HepG2 (cell line): ENCODE data around the gene TPRN. TPM values are rescaled to one million over a fixed set of nuclear protein-coding genes. Genes with fewer than 3 reads are reported as not detected.

Experiments
- REL ChIP-seq: sonication (generic); formaldehyde crosslinking; conservative IDR thresholded peaks from 2 replicates; pipeline ENCODE4 v1.8.0; 2022; ENCODE audit warnings: mild to moderate bottlenecking, missing genetic modification reagents, moderate library complexity
- SRSF1 ChIP-seq: fragments of 200-400 bp; formaldehyde crosslinking; optimal IDR thresholded peaks from 2 replicates; pipeline ENCODE3; 2017; ENCODE audit warnings: mild to moderate bottlenecking, low read depth, low read length, moderate library complexity
- STAG1 ChIP-seq: sonication (generic); formaldehyde crosslinking; IDR thresholded peaks from 2 replicates; pipeline ENCODE4 v1.4.0; 2020; ENCODE audit warnings: missing genetic modification reagents
- ZNF225 ChIP-seq: sonication (generic); formaldehyde crosslinking; IDR thresholded peaks from 2 replicates; pipeline ENCODE4 v1.4.0; 2020; ENCODE audit warnings: mild to moderate bottlenecking, missing genetic modification reagents
- ZNF251 ChIP-seq: sonication (generic); formaldehyde crosslinking; IDR thresholded peaks from 2 replicates; pipeline ENCODE4 v1.9.0; 2021; ENCODE audit warnings: mild to moderate bottlenecking, missing genetic modification reagents
- ZNF577 ChIP-seq: sonication (generic); formaldehyde crosslinking; IDR thresholded peaks from 2 replicates; pipeline ENCODE4 v1.4.0; 2020; ENCODE audit warnings: mild to moderate bottlenecking, low read depth, missing genetic modification reagents, borderline replicate concordance
- ZNF780A ChIP-seq: sonication (generic); formaldehyde crosslinking; IDR thresholded peaks from 2 replicates; pipeline ENCODE4 v1.8.0; 2022; ENCODE audit warnings: mild to moderate bottlenecking, missing genetic modification reagents, moderate library complexity
- polyA plus RNA-seq, 8 experiments: library from polyadenylated mRNA; depleted of rRNA in 3 of 8; stranded (reverse) in 7 of 8; unstranded in 1 of 8; fragments of >200 nt; fragmentation: Illumina TruSeq in 4 of 8; extraction: Trizol in 4 of 8; gene quantifications; 2 replicates each; pipeline versions ENCODE4 v1.2.1 to v1.2.3, GENCODE V29; 2011 to 2016; ENCODE audit warnings: low read depth in 4 of 8, missing spikeins in 1 of 8, mixed read lengths in 1 of 8; ENCODE audit not compliant: insufficient read depth in 1 of 8
- total RNA-seq, 5 experiments: library from RNA; depleted of rRNA; stranded (reverse); fragments of >200 nt; fragmentation: Illumina TruSeq; extraction: Trizol; gene quantifications; 2 replicates each; pipeline ENCODE4 v1.2.3, GENCODE V29; 2016; ENCODE audit warnings: low read depth in 1 of 5
- TF ChIP-seq, protein P1 (sequence below): sonication (generic); formaldehyde crosslinking; conservative IDR thresholded peaks from 2 replicates; pipeline ENCODE4 v1.4.0; 2020; ENCODE audit warnings: mild to moderate bottlenecking, missing genetic modification reagents, moderate library complexity
- TF ChIP-seq, protein P2 (sequence below), 2 experiments: IDR thresholded peaks; 2 replicates each; pipeline ENCODE4 v1.6.1; 2011 to 2012; ENCODE audit warnings: low read length in 2 of 2, borderline replicate concordance in 1 of 2, low read depth in 1 of 2, mild to moderate bottlenecking in 1 of 2, moderate library complexity in 1 of 2
- TF ChIP-seq, protein P3 (sequence below): sonication (generic); formaldehyde crosslinking; IDR thresholded peaks from 2 replicates; pipeline ENCODE4 v1.5.0; 2020; ENCODE audit warnings: mild to moderate bottlenecking, low read depth, missing genetic modification reagents, borderline replicate concordance
- TF ChIP-seq, protein P4 (sequence below), 2 experiments: sonication (generic) in 1 of 2; formaldehyde crosslinking in 1 of 2; IDR thresholded peaks; 2 replicates each; pipeline versions ENCODE4 v1.5.1 to v1.6.1; 2011 to 2020; ENCODE audit warnings: borderline replicate concordance in 1 of 2, low read depth in 1 of 2, low read length in 1 of 2, mild to moderate bottlenecking in 1 of 2, missing genetic modification reagents in 1 of 2, moderate library complexity in 1 of 2
- TF ChIP-seq, protein P5 (sequence below): sonication (generic); formaldehyde crosslinking; IDR thresholded peaks from 2 replicates; pipeline ENCODE4 v1.8.1; 2023; ENCODE audit warnings: mild to moderate bottlenecking, missing genetic modification reagents
- TF ChIP-seq, protein P6 (sequence below): sonication (generic); formaldehyde crosslinking; IDR thresholded peaks from 2 replicates; pipeline ENCODE4 v1.4.0; 2020; ENCODE audit warnings: missing genetic modification reagents

TPRN gene
- total and polyA plus RNA-seq, 2 of the 13 experiments (the other 11 are each of a cell fraction or from before 2014, with no cell fraction given) = 10.1 to 19.2 TPM

DNA sequence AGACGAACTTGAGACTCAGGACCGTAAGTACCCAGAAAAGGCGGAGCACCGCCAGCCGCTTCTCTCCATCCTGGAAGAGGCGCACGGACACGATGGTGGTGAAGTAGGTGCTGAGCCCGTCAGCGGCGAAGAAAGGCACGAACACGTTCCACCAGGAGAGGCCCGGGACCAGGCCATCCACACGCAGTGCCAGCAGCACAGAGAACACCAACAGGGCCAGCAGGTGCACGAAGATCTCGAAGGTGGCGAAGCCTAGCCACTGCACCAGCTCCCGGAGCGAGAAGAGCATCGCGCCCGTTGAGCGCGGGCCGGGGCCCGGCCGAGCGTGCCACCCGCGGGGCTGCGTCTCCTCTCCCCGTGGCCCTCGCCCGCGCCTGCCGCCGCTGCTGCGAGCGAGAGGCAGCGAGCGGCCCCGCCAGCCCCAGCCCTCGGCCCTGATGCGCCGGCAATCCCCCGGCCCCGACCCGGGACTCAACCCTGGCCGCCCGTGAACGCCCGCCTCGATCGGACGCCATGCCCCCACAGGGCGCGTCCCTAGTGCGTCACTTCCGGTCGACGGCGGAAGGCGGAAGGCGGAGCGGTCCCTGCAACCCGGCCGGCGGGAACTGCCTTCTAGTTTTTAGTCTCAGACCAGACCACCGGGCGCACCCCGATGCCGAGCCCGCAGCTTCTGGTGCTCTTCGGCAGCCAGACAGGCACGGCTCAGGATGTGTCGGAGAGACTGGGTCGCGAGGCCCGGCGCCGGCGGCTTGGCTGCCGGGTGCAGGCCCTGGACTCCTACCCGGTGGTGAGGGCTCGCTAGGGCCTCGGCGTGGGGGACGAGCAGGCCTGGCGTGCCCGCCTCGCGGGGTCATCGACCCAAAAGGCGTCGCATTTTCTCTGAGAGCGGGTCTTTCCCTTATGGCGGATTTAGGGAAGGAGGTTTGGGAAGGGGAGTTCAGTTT lies 4.9 kb upstream of the TPRN start, which contains the start of the genes NDOR1 and TMEM203 (continued):
- TF ChIP-seq, protein P1, sequence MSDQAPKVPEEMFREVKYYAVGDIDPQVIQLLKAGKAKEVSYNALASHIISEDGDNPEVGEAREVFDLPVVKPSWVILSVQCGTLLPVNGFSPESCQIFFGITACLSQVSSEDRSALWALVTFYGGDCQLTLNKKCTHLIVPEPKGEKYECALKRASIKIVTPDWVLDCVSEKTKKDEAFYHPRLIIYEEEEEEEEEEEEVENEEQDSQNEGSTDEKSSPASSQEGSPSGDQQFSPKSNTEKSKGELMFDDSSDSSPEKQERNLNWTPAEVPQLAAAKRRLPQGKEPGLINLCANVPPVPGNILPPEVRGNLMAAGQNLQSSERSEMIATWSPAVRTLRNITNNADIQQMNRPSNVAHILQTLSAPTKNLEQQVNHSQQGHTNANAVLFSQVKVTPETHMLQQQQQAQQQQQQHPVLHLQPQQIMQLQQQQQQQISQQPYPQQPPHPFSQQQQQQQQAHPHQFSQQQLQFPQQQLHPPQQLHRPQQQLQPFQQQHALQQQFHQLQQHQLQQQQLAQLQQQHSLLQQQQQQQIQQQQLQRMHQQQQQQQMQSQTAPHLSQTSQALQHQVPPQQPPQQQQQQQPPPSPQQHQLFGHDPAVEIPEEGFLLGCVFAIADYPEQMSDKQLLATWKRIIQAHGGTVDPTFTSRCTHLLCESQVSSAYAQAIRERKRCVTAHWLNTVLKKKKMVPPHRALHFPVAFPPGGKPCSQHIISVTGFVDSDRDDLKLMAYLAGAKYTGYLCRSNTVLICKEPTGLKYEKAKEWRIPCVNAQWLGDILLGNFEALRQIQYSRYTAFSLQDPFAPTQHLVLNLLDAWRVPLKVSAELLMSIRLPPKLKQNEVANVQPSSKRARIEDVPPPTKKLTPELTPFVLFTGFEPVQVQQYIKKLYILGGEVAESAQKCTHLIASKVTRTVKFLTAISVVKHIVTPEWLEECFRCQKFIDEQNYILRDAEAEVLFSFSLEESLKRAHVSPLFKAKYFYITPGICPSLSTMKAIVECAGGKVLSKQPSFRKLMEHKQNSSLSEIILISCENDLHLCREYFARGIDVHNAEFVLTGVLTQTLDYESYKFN (CRISPR knock-in tag) = 0 out of 2 replicates have a peak, but pooled peaks have one; percentile 7
- no peak for TF ChIP-seq ZNF251 (CRISPR knock-in tag)
- TF ChIP-seq ZNF780A (CRISPR knock-in tag) = no peak; the same call in 1 of the 2 replicates
- TF ChIP-seq, protein P2, sequence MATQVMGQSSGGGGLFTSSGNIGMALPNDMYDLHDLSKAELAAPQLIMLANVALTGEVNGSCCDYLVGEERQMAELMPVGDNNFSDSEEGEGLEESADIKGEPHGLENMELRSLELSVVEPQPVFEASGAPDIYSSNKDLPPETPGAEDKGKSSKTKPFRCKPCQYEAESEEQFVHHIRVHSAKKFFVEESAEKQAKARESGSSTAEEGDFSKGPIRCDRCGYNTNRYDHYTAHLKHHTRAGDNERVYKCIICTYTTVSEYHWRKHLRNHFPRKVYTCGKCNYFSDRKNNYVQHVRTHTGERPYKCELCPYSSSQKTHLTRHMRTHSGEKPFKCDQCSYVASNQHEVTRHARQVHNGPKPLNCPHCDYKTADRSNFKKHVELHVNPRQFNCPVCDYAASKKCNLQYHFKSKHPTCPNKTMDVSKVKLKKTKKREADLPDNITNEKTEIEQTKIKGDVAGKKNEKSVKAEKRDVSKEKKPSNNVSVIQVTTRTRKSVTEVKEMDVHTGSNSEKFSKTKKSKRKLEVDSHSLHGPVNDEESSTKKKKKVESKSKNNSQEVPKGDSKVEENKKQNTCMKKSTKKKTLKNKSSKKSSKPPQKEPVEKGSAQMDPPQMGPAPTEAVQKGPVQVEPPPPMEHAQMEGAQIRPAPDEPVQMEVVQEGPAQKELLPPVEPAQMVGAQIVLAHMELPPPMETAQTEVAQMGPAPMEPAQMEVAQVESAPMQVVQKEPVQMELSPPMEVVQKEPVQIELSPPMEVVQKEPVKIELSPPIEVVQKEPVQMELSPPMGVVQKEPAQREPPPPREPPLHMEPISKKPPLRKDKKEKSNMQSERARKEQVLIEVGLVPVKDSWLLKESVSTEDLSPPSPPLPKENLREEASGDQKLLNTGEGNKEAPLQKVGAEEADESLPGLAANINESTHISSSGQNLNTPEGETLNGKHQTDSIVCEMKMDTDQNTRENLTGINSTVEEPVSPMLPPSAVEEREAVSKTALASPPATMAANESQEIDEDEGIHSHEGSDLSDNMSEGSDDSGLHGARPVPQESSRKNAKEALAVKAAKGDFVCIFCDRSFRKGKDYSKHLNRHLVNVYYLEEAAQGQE (IDR thresholded peaks at IDR 0.05; ENCODE audit: borderline replicate concordance in 1 of 2, low read depth in 1 of 2, low read length in 2 of 2) = peak in 1 of 2 experiments; percentile 7; a peak in 1 of 4 replicates
- TF ChIP-seq, protein P3, sequence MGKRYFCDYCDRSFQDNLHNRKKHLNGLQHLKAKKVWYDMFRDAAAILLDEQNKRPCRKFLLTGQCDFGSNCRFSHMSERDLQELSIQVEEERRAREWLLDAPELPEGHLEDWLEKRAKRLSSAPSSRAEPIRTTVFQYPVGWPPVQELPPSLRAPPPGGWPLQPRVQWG (CRISPR knock-in tag) = no peak
- TF ChIP-seq REL (CRISPR knock-in tag) = no peak
- TF ChIP-seq ZNF225 (CRISPR knock-in tag) = no peak; the same call in 1 of the 2 replicates
- no peak for TF ChIP-seq STAG1 (CRISPR knock-in tag)
- TF ChIP-seq SRSF1 = no peak
- TF ChIP-seq, protein P4, sequence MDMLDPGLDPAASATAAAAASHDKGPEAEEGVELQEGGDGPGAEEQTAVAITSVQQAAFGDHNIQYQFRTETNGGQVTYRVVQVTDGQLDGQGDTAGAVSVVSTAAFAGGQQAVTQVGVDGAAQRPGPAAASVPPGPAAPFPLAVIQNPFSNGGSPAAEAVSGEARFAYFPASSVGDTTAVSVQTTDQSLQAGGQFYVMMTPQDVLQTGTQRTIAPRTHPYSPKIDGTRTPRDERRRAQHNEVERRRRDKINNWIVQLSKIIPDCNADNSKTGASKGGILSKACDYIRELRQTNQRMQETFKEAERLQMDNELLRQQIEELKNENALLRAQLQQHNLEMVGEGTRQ (IDR thresholded peaks at IDR 0.05; ENCODE audit: low read depth, low read length) = no peak
- TF ChIP-seq, protein P4 (CRISPR knock-in tag; IDR thresholded peaks at IDR 0.05; ENCODE audit: borderline replicate concordance) = no peak
- TF ChIP-seq, protein P5, sequence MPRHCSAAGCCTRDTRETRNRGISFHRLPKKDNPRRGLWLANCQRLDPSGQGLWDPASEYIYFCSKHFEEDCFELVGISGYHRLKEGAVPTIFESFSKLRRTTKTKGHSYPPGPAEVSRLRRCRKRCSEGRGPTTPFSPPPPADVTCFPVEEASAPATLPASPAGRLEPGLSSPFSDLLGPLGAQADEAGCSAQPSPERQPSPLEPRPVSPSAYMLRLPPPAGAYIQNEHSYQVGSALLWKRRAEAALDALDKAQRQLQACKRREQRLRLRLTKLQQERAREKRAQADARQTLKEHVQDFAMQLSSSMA = peak; percentile 47; the same call in 1 of the 2 replicates
- TF ChIP-seq, protein P6, sequence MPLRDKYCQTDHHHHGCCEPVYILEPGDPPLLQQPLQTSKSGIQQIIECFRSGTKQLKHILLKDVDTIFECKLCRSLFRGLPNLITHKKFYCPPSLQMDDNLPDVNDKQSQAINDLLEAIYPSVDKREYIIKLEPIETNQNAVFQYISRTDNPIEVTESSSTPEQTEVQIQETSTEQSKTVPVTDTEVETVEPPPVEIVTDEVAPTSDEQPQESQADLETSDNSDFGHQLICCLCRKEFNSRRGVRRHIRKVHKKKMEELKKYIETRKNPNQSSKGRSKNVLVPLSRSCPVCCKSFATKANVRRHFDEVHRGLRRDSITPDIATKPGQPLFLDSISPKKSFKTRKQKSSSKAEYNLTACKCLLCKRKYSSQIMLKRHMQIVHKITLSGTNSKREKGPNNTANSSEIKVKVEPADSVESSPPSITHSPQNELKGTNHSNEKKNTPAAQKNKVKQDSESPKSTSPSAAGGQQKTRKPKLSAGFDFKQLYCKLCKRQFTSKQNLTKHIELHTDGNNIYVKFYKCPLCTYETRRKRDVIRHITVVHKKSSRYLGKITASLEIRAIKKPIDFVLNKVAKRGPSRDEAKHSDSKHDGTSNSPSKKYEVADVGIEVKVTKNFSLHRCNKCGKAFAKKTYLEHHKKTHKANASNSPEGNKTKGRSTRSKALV (CRISPR knock-in tag) = peak; percentile 23; the same call in 1 of the 2 replicates
- no peak for TF ChIP-seq ZNF577 (CRISPR knock-in tag)
